ENCODE data around the gene CHMP1A.
"Not testable (repeated sequence)": the region's sequence is repeated elsewhere in the genome, so short reads cannot be mapped to it uniquely, and the experiment has no call there.

CHMP1A gene

GRCh38 chr16:89656435-89657121, 930 bp downstream of the CHMP1A start:
- no peak for DNase-seq

- DNase-seq: no peak
These were observed 2.4 kb downstream of the CHMP1A start for GRCh38 chr16:89655062-89655643.

DNA sequence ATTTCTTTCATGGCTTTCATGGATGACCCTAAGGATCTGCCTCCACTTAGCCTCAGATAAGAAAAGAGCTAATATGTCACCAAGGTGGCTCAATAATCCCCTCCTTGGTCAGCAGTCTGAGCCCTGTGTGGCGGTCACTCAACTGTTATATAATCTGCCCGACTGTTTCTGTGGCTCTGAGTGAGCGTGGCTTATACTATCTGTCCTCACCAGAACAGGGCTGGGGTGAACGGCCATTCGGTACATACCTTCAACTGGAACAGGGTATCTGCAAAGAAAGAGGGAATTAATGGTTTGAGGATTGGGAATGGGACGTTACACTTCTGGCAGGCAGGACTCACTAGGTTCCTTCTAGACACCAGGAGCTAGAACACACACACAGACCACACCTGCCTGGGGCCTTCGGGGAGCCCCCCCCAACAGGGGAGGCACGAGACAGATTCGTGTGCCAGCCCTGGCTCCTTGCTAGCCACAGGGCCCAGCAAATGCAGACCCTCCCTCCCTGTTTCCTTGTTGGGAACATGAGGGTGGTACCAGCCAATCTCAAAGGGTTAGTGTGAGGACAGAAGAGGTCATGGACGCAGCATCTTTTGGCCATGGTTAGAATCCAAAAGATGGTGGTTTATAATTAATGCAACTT, 3.7 kb downstream of the CHMP1A start:
- no peak for DNase-seq

DNA sequence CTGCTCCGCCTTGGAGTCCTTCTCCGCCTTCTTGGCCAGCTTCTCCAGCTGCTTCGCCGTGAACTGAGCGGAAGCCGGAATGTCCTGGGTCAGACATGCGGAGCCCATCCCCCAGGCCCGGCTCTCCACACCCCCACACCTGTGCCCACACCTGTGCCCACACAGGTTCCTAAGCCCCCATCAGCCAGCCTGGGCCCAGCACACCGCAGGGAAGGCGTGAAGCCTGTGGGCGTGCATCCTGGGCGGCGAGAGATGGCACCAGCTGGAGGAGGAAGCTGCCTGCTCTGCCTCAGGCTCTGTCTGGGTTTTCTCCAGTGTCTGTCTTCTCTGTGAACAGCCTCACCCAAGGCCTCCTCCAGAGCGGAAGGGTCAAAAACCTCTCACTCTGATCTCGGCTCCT, 5.9 kb downstream of the CHMP1A start:
- no peak for DNase-seq

DNA sequence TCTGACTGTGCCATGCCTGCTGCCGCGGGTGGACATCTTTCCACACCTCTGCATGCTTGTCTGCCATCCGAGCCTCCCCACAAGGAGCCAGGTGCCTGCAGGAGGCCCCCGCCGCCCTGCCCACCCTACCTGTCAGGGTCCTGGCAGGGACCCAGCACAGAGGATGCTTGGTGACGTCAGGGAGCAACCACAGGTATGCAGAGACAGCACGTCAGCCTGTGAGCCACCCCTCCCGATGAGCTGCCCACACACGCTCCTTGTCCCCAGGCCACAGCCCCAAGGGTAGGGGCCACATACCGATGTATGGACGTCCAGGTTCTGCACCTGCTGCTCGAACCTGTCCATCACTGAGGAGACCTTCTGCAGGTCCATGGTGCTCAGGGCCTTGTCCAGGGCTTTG, 10.6 kb downstream of the CHMP1A start:
- no peak for DNase-seq

- no peak for DNase-seq
These were observed 11.2 kb downstream of the CHMP1A start for GRCh38 chr16:89646270-89646669.

GRCh38 chr16:89645122-89645521, 12.4 kb downstream of the CHMP1A start:
- no peak for DNase-seq

DNA sequence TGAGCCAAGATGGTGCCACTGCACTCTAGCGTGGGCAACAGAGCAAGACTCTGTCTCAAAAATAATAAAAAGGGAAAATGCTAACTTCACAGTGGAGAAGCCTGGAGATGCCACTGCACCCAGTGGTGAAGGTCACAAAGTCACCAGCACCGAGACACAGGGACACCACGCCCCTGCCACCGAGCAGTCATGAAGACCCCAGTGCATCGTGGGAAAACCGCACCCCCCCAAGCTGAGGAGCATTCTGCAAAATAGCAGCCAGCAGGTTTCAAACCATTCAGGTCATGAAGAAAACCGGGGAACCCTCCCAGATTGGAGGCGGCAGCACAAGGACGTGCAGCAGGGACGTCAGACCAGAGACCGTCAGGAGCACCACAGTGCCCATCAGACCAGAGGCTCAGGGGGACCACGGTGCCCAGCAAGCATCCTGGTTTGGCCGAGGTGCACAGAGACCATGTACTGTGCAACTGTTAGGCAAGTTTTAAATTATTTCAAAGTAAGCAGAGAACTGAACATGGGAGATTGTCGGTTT, 13.7 kb downstream of the CHMP1A start:
- no peak for DNase-seq

- no peak for DNase-seq
These were observed 14.9 kb downstream of the CHMP1A start for GRCh38 chr16:89642574-89642973.

DNA sequence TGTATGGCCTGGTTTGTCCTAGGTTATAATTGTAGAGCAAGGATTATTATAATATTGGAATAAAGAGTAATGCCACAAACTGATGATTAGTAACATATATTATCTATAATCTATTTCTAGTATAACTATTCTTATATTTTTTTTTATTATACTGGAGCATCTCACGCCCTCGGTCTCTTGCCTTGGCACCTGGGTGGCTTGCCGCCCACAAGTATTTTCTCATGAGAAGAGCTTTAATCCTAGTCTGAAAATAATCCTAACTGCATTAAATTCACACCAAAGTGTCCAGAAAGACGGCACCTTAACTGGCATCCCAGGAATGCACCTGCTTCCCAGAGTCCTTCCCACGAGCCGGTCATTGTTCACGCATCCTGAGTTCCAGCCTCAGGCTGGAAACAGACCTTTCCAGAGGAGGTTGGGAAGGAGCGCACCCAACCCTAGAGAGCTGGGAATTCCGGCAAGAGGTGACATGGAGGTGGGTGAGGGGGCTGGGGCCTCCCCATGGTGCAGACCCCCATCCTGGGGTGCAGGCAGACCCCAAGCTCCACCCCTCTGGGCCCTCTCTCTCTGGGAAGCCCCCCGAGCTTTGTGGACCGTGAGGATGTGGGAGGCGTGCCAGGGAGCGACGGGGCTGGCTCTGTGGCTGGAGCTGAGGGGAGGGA, 15.9 kb downstream of the CHMP1A start:
- DNase-seq: no peak

DNA sequence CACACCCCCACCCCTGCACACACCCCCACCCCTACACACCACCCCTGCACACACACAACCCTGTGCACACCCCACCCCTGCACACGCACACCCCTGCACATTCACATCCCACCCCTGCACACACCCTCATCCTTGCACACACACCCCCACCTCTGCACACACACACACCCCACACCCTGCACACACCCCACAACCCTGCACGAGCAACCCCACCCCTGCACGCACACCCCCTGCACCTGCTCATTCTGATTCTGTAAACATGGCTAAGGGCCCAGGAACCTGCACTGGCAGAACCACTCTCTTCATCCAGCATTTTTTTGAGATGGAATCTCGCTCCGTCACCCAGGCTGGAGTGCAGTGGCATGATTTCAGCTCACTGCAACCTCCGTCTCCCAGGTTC, 18.1 kb downstream of the CHMP1A start:
- DNase-seq: no peak

DNA sequence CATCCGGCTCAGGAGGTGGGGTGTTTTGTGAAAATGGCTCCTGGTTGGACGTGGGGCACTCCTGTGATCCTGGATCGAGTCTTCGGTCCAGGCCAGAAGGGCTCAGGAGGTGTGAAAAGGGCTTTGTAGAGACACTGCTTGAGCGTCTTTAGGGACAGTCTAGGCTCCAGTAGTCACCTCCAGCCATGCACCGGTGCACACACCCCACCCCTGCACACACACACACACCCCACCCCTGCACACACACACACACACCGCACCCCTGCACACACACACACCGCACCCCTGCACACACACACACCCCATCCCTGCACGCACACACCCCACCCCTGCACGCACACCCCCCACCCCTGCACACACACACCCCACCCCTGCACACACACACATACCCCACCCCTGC, 19.1 kb downstream of the CHMP1A start:
- no peak for DNase-seq

DNA sequence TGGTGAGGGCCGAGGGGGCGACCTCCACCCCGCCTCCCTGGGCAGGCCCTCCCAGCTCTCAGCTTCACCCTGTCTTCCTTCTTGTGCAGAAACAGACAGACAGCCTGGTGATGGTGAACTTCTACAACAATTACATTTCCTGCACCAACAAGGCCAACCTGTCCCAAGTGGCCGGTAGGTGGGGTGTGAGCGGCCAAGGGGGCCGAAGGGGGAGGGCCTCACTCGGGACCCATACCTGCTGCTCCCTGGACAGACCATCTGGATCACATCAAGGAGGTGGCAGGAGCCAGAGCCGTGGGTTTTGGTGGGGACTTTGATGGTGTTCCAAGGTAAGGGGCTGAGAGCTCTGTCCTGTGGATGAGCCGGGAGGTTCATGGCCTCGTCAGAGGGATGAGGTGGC, 20.1 kb downstream of the CHMP1A start:
- DNase-seq: no peak

DNA sequence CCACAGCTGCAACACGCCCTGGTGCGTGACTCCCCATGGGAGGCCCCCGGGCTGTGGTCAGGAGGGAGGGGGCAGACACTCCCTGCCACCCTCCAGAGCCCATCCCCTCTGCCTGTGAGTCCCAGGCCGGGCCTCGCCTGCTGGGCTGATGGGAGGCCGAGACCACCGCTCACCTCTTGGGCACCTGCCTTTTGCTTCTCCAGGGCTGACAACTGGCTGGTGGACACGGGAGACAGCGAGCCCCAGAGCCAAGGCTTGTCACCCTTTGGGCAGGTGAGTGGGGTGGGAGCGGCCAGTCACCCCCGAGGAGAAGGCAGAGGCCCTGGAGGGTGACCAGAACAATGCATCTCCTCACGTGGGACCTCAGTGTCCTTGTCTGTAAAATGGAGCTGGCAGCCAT, 20.8 kb downstream of the CHMP1A start:
- DNase-seq: no peak

DNA sequence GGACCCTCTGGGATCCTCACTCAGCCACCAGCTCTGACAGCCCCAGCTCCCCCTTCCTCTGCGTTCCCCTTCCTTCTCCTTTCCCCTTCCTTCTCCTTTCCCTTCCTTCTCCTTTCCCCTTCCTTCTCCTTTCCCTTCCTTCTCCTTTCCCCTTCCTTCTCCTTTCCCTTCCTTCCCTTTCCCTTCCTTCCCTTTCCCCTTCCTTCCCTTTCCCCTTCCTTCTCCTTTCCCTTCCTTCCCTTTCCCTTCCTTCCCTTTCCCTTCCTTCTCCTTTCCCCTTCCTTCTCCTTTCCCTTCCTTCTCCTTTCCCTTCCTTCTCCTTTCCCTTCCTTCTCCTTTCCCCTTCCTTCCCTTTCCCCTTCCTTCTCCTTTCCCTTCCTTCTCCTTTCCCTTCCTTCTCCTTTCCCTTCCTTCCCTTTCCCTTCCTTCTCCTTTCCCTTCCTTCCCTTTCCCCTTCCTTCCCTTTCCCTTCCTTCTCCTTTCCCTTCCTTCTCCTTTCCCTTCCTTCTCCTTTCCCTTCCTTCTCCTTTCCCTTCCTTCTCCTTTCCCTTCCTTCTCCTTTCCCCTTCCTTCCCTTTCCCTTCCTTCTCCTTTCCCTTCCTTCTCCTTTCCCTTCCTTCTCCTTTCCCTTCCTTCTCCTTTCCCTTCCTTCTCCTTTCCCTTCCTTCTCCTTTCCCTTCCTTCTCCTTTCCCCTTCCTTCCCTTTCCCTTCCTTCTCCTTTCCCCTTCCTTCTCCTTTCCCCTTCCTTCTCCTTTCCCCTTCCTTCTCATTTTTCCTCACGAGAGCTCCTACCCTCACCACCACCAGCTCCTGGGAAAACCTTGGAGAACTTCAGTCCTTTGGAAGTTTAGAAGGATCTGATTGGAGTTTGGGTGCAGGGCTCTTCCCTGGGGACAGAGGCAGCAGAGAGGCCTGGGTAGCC, 22.8 kb downstream of the CHMP1A start:
- DNase-seq: not testable (repeated sequence)

DNA sequence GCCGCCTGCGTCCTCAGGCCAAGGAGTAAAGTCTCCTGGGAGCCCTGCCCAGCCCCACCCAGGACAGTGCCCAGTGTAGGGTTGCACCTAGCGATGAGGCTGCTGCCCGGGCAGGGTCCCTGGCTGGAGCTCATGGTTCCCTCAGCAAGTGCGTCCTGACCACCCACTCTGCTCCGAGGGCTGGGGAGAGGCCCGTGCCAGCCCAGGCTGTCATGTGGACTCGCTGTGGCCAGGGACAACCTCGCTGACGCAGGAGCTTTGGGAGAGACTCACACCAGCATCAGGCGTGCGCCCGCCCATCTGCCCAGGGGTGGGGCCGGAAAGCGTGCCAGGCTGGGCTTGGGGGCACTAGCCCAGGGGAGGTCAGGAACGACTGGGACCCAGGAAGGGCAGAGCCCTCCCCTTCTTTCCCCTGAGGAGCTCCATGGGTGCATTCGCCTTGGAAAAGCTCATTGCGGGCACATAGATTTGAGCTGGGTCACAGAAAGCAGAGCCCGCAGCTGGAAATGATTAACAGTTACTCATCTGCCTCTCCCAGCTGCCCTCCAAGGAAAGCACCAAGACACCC, 24.4 kb downstream of the CHMP1A start:
- DNase-seq: no peak

DNA sequence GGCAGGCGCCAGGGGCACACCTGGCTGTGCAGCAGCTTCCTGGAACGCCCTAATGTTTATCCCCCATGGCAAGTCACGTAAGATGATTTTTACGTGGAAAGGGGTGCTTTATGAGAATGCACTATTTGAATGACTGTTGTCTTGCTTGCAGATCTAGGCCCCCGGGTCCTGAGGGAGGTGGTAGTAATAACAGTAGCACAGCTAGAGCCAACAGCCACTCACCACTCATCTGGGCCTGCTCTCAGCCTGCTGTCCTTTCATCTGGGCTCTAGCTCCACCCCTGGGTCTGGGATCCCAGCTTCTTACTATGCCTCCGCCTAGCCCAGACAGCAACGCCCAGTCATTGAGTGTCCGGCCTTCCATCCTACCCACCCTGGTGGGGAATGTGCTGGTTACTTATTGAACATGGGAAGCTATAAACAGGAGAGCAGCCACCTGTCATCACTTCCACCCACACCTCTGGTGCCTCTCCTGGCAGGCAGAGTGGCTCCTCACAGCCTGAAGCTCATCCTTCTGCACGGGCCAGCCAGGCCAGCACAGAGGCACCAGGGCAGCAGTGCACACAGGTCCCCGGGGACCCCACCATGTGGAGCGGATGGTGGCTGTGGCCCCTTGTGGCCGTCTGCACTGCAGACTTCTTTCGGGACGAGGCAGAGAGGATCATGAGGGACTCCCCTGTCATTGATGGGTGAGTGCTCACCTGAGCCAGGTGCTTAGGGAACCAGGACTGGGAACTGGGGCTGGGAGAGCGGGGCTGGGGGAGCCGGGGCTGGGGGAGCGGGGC, 27.5 kb downstream of the CHMP1A start:
- no peak for DNase-seq

DNA sequence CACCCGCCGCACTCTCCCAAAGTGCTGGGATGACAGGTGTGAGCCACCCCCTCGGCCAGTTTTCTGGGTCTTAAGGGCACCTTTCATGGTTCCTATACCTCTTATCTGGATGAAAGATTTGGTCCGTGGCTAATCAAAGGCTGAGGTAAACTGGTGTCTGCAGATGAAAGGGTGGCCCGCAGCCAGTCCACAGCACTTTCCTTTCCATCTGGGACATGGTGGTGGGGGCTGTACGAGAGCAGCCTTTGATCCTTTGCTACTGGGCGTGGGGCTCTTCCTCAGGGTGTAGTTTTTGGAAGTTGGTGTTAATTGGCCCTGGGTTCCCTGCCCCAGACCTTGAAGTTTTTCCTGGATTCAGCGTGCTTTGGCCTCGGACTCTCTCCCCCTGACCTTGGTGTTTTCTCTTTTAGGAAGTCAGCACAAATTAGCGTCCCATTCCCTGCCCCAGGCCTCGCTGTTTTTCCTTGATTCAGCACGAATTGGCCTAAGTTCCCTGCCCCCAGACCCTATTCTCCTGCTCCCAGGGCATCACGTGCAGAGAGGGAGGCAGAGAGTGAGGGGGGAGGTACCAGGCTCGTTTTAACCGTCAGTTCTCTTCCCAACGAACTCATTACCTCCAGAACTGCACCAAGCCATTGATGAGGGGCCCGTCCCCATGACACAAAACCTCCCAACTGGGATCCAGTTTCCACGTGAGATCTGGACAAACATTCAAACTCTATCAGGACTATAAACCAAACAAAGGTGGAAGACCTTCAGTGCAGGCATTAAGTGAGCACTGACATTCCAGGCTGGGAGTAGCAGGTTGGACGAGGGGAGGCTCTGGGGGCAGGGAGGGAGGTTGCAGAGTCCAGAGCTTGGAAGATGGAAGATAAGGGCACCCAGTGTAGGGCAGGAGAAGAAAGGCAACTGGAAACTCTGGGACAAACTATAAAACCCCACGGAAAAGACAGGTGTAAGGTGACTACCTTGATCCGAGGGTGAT, 32.4 kb downstream of the CHMP1A start:
- no peak for DNase-seq

- no peak for DNase-seq
These were observed 33.8 kb downstream of the CHMP1A start for GRCh38 chr16:89623511-89624261.
